ENCODE results near the gene CPA1. TPM values are rescaled to one million over a fixed set of nuclear protein-coding genes. Genes with fewer than 3 reads are reported as not detected.

Gene CPA1
- total and polyA plus RNA-seq, 2 of the 13 experiments (the other 11 are each of a cell fraction or from before 2014, with no cell fraction given): 0.20 to 0.58 TPM

- Histone ChIP-seq H2AFZ (ENCODE audit: low read length) (no peak overlapping the region), H3K9ac (ENCODE audit: insufficient read depth, low read depth, low read length) (no peak overlapping the region), H3K4me2 (ENCODE audit: low read depth, low read length) (no peak overlapping the region), H3K79me2 (ENCODE audit: insufficient read depth, low read length) (no peaks in the 10 kb centered on the region), H4K20me1 (ENCODE audit: insufficient read depth, low read length) (no peaks in the 10 kb centered on the region), H3K27ac (ENCODE audit: extremely low read length, insufficient read depth, low read length) (no peak overlapping the region), H3K4me1 (ENCODE audit: insufficient read depth, low read length) (peaks cover 77% of the 10 kb centered on the region), H3K4me3 (replicated peaks in 1 of 3; ENCODE audit: insufficient read depth in 1 of 3, low read depth in 2 of 3, low read length in 3 of 3) (no peak overlapping the region), H3K27me3 (ENCODE audit: control insufficient read depth in 1 of 2, insufficient read depth in 2 of 2, low read length in 2 of 2) (peaks cover 1 to 22% of the 10 kb centered on the region in 2 experiments; a peak in 4 of 5 replicates), H3K36me3 (replicated peaks in 1 of 2; ENCODE audit: control insufficient read depth in 1 of 2, insufficient read depth in 2 of 2, low read length in 2 of 2) (no peaks in the 10 kb centered on the region), H3K9me3 (ENCODE audit: low read length) (no peaks in the 10 kb centered on the region)
- 67% methylated on average over 11 of the region's 13 CpGs for WGBS (ENCODE audit: low lambda C conversion rate)
- ChIA-PET CTCF (ENCODE audit: low intra/inter-chr PET ratio, low total read pairs) (no interaction called here), POLR2A (no interaction called here)
- FAIRE-seq: no peak
- BruUV-seq (replicated peaks): no TSS peak
- TF ChIP-seq TAF15 (IDR thresholded peaks at IDR 0.05; ENCODE audit: low read depth, low read length, poor library complexity, severe bottlenecking) (no peak), ZKSCAN8 (CRISPR knock-in tag; IDR thresholded peaks at IDR 0.05; ENCODE audit: borderline replicate concordance) (no peak), SIX4 (CRISPR knock-in tag; IDR thresholded peaks at IDR 0.05) (no peak), ZMYM3 (CRISPR knock-in tag; IDR thresholded peaks at IDR 0.05) (no peak), ZNF143 (CRISPR knock-in tag; IDR thresholded peaks at IDR 0.05) (0 out of 2 replicates have a peak, but pooled peaks have one; percentile 29), HMG20A (CRISPR knock-in tag; IDR thresholded peaks at IDR 0.05; ENCODE audit: borderline replicate concordance) (no peak), NFE2L1 (CRISPR knock-in tag; IDR thresholded peaks at IDR 0.05; ENCODE audit: borderline replicate concordance) (no peak), NFYC (CRISPR knock-in tag; IDR thresholded peaks at IDR 0.05) (peak; percentile 35; the same call in 1 of the 2 replicates), NFYB (CRISPR knock-in tag; IDR thresholded peaks at IDR 0.05) (no peak), STAG1 (CRISPR knock-in tag; IDR thresholded peaks at IDR 0.05) (no peak)
- intact Hi-C loops (cut with micrococcal nuclease; ENCODE audit: unreplicated experiment): loop anchor here (5.0 kb wide), 1 partner anchor 100 kb away; no protein-coding TSS in a partner anchor
- no peak for DNase-seq (ENCODE audit: low spot score)
- no peak for ATAC-seq
- in situ Hi-C loops (cut with HindIII; ENCODE audit: extremely low pct_ligation_motif_present, low pct_unique_long_range_greater_than_20kb): no loop called here
These were observed 13.1 kb upstream of the CPA1 start for GRCh38 chr7:130367088-130367755.
